ENCODE data around the gene SEL1L3. TPM values are rescaled to one million over a fixed set of nuclear protein-coding genes. Genes with fewer than 3 reads are reported as not detected.

The SEL1L3 gene
- total and polyA plus RNA-seq, 12 donors: 1.7 to 23.7 (median 4.9) TPM

DNA sequence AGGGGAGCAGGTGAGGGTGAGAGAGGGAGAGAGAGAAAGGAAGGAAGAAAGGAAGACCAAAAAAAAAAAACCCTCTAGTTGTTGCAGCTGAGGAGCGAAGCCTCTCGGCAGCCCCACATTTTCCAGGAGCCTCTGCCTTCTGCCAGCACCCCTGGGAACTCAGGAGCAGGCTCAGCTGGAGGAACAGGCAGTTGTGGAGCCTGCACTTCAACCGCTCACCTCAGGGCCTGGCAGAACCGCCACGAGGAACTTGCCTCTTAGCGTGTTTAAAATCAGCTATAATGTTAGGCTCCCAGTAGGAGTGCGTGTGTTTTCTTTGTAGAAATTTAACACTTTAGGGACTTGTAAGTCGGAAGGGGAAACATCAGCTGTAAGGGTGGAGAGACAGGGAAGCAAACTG lies 65.7 kb downstream of the SEL1L3 start:
- intact Hi-C loops (cut with DNase I): no loop called here
- no peak for DNase-seq
- Histone ChIP-seq H3K4me1 (replicated peaks in 1 of 2) (no peaks in the 10 kb centered on the region), H3K27ac (no peak overlapping the region), H3K9me3 (replicated peaks in 1 of 3) (no peaks in the 10 kb centered on the region), H3K27me3 (no peaks in the 10 kb centered on the region), H3K4me3 (no peak overlapping the region), H3K36me3 (replicated peaks in 1 of 2) (no peaks in the 10 kb centered on the region)
- WGBS, 4 donors: 66 to 75% (median 71%) methylated on average over 8 of the region's 8 CpGs
- TF ChIP-seq POLR2A (IDR thresholded peaks at IDR 0.05) (no peak), CTCF (IDR thresholded peaks at IDR 0.05) (no peak)

DNA sequence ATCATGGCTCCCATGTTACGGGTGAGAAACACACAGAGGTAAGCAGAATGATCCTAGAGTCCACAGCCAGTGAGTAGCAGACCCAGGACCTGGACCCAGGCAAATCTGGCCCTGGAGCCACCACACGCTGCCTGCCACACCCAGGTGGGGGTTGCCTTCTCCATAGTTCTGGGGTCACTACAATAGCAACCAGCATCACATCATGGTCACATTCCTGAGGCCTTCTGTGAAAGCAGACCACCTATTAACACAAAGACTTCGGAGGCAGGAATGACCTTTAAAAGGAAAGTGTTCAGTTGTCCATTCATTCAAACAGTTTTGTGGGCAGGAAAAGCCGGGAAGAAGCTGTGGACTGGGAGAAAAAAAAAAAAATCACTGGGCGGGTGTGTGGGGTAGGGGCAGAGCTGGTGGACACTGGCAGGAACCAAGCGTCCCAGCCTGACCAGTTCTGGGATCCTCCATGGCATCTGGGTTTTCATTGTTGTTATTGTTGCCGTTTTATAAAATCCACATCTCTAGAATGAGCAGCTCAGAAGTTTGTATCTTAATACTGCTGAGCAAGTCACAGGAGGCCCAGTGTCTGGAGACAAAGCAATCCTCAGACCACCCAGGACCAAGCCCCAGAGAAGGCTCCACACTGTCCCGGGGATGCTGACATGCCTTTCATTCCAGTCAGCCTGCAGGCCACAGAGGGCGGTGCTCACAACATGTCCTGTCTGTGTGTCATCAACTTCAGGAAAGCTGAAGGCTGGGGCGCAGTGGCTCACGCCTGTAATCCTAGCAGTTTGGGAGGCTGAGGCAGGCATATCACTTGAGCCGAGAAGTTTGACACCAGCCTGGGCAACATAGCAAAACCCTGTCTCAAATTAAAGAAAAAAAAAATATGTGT lies 67.0 kb downstream of the SEL1L3 start:
- Histone ChIP-seq H3K4me1 (replicated peaks in 1 of 2) (no peaks in the 10 kb centered on the region), H3K9me3 (replicated peaks in 1 of 3) (no peaks in the 10 kb centered on the region), H3K4me3 (no peak overlapping the region), H3K27me3 (no peaks in the 10 kb centered on the region), H3K36me3 (replicated peaks in 1 of 2) (no peaks in the 10 kb centered on the region), H3K27ac (no peak overlapping the region)
- no peak for DNase-seq
- no peak for TF ChIP-seq CTCF (IDR thresholded peaks at IDR 0.05)
- TF ChIP-seq POLR2A (IDR thresholded peaks at IDR 0.05): no peak
- intact Hi-C loops (cut with DNase I): no loop called here
- WGBS, 4 donors: 68 to 82% (median 74%) methylated on average over 12 of the region's 12 CpGs

- Histone ChIP-seq H3K9me3 (replicated peaks in 1 of 3) (no peaks in the 10 kb centered on the region), H3K36me3 (replicated peaks in 1 of 2) (no peaks in the 10 kb centered on the region), H3K4me3 (no peak overlapping the region), H3K27me3 (no peaks in the 10 kb centered on the region), H3K4me1 (replicated peaks in 1 of 2) (no peaks in the 10 kb centered on the region), H3K27ac (no peak overlapping the region)
- intact Hi-C loops (cut with DNase I): no loop called here
- WGBS, 4 donors: 93 to 99% (median 96%) methylated on average over 4 of the region's 4 CpGs
- no peak for DNase-seq
- no peak for TF ChIP-seq POLR2A (IDR thresholded peaks at IDR 0.05)
- no peak for TF ChIP-seq CTCF (IDR thresholded peaks at IDR 0.05)
Measured at GRCh38 chr4:25795091-25795490, 67.7 kb downstream of the SEL1L3 start.

DNA sequence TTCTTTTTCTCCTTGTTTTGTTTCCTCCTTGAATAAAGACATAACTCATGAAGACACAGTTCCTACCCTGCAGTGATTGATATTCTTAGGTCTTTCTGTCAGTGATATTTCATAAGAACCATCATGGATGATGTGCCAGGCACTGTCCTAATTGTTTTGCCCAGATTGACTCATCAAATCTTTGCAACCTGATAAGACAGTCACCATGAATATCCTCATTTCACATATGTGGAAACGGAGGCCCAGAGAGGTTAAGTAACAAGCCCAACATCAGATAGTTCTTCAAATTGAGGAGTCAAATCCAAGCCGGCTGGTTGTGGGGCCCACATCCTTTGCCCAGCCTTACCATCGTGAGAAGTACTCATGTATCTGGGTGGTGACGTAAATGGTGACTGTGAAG lies 69.9 kb downstream of the SEL1L3 start:
- TF ChIP-seq POLR2A (IDR thresholded peaks at IDR 0.05) (no peak), CTCF (IDR thresholded peaks at IDR 0.05) (no peak)
- Histone ChIP-seq H3K9me3 (replicated peaks in 1 of 3) (no peaks in the 10 kb centered on the region), H3K27ac (no peak overlapping the region), H3K27me3 (no peaks in the 10 kb centered on the region), H3K4me3 (no peak overlapping the region), H3K36me3 (replicated peaks in 1 of 2) (no peaks in the 10 kb centered on the region), H3K4me1 (replicated peaks in 1 of 2) (no peaks in the 10 kb centered on the region)
- intact Hi-C loops (cut with DNase I): no loop called here
- no peak for DNase-seq
- 86 to 91% (median 88%) methylated on average over 4 of the region's 4 CpGs for WGBS, 4 donors
